ENCODE measurements around the gene TRIM38. TPM values are rescaled to one million over a fixed set of nuclear protein-coding genes. Genes with fewer than 3 reads are reported as not detected.
"Not testable (repeated sequence)": the region's sequence is repeated elsewhere in the genome, so short reads cannot be mapped to it uniquely, and the experiment has no call there.

Gene TRIM38
- total RNA-seq, 1 donor, result 13.8 TPM

GRCh38 chr6:25921525-25922203 is 40.9 kb upstream of the TRIM38 start:
- TF ChIP-seq CTCF (IDR thresholded peaks at IDR 0.05; ENCODE audit: insufficient read depth, low read depth, low read length), result no peak
- DNase-seq (ENCODE audit: low read depth), result no peak
- H3K4me3 ChIP-seq (ENCODE audit: low read depth, low read length), result no peak overlapping the region

GRCh38 chr6:25922301-25922700 is 40.3 kb upstream of the TRIM38 start:
- no peak overlapping the region for H3K4me3 ChIP-seq (ENCODE audit: low read depth, low read length)
- DNase-seq (ENCODE audit: low read depth), result no peak
- no peak for TF ChIP-seq CTCF (IDR thresholded peaks at IDR 0.05; ENCODE audit: insufficient read depth, low read depth, low read length)

GRCh38 chr6:25925876-25926275 is 36.7 kb upstream of the TRIM38 start:
- no peak for TF ChIP-seq CTCF (IDR thresholded peaks at IDR 0.05; ENCODE audit: insufficient read depth, low read depth, low read length)
- H3K4me3 ChIP-seq (ENCODE audit: low read depth, low read length), result no peak overlapping the region
- peak; percentile 30 for DNase-seq (ENCODE audit: low read depth)

GRCh38 chr6:25927178-25927577 is 35.4 kb upstream of the TRIM38 start:
- TF ChIP-seq CTCF (IDR thresholded peaks at IDR 0.05; ENCODE audit: insufficient read depth, low read depth, low read length), result no peak
- DNase-seq (ENCODE audit: low read depth), result no peak
- no peak overlapping the region for H3K4me3 ChIP-seq (ENCODE audit: low read depth, low read length)

- H3K4me3 ChIP-seq (ENCODE audit: low read depth, low read length), result no peak overlapping the region
- peak; percentile 51 for DNase-seq (ENCODE audit: low read depth)
- TF ChIP-seq CTCF (IDR thresholded peaks at IDR 0.05; ENCODE audit: insufficient read depth, low read depth, low read length), result no peak
Measured at GRCh38 chr6:25927756-25928216, 34.8 kb upstream of the TRIM38 start.

GRCh38 chr6:25928562-25929324 is 33.9 kb upstream of the TRIM38 start:
- no peak for DNase-seq (ENCODE audit: low read depth)
- H3K4me3 ChIP-seq (ENCODE audit: low read depth, low read length), result no peak overlapping the region
- no peak for TF ChIP-seq CTCF (IDR thresholded peaks at IDR 0.05; ENCODE audit: insufficient read depth, low read depth, low read length)

GRCh38 chr6:25929785-25930184 is 32.8 kb upstream of the TRIM38 start:
- not testable (repeated sequence) for H3K4me3 ChIP-seq (ENCODE audit: low read depth, low read length); DNase-seq (ENCODE audit: low read depth)

All from fibroblast of villous mesenchyme (primary cell).